Right lobe of liver (tissue), 4 donors: ENCODE measurements around the gene SUSD2.

ENCODE experiments used
- POLR2A ChIP-seq: fragments of 450-650 bp; IDR thresholded peaks from one replicate; pipeline ENCODE4 v1.6.1; 2017; ENCODE audit warnings: antibody characterized with exemption, mild to moderate bottlenecking
- TF ChIP-seq, protein P1 (sequence below), 4 donors: fragments of 200-600 bp in 3 of 4; fragments of 450-650 bp in 1 of 4; IDR thresholded peaks; one replicate each; pipeline versions ENCODE4 v1.5.1 to v1.8.0; 2016 to 2022; ENCODE audit warnings: antibody characterized with exemption in 4 of 4, mild to moderate bottlenecking in 2 of 4
- donor health status: DM: no; HTN: no; CAD: no.
- donor health status: DM: no; HTN: no; CAD: no.
- donor health status: DM: no; HTN: yes; CAD: no.

DNA sequence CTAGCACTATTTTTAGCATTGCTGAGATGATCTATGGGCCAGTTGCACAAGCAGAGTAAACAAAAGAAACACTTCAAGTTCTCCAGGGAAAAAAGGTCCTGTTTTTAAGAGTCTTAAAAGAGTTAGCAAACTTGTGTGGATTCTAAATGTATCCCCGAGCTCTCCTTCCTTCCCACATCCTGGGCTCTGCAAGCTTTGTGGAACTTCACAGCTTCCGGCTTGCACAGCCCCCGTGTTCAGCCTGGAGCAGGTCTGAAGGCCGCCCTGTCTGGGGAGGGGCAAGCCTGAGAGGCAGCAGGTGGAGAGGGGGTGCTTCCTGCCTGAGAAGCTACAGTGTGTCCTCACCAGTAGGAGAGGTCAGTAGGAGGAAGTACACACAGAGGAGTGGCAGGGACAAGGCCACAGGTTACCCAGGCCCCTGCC, 35.1 kb upstream of the SUSD2 start:
- TF ChIP-seq POLR2A, result no peak
- TF ChIP-seq, protein P1, sequence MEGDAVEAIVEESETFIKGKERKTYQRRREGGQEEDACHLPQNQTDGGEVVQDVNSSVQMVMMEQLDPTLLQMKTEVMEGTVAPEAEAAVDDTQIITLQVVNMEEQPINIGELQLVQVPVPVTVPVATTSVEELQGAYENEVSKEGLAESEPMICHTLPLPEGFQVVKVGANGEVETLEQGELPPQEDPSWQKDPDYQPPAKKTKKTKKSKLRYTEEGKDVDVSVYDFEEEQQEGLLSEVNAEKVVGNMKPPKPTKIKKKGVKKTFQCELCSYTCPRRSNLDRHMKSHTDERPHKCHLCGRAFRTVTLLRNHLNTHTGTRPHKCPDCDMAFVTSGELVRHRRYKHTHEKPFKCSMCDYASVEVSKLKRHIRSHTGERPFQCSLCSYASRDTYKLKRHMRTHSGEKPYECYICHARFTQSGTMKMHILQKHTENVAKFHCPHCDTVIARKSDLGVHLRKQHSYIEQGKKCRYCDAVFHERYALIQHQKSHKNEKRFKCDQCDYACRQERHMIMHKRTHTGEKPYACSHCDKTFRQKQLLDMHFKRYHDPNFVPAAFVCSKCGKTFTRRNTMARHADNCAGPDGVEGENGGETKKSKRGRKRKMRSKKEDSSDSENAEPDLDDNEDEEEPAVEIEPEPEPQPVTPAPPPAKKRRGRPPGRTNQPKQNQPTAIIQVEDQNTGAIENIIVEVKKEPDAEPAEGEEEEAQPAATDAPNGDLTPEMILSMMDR (IDR thresholded peaks at IDR 0.05), result no peak
